Ramos (cell line): ENCODE measurements around the gene RAPGEF5.

Experiments used
- in situ Hi-C: fragments of 300-500 bp; cut with MboI; formaldehyde crosslinking; loops from one replicate; pipeline ENCODE4 v1.14.3; 2022; ENCODE audit warnings: low sequenced_read_pairs; ENCODE audit not compliant: unreplicated experiment

Gene RAPGEF5

DNA sequence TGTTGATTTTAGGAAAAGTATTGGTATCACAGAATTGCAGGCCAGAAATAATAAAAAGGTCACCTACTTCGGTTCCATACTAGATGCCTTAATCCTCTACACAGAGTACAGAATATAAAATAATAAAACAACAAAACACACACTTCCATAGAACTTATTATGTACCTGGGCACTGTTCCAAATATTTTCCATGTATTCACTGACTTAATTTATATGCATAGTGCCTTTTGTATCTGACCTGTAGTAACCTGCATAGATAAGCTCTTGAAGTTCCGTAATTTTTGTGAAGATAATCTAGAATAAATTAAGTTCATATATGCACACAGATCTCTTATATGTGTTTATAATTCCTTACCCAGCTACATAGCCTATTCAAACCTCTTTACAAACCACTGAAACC is 78.3 kb downstream of the RAPGEF5 start:
- in situ Hi-C loops: no loop called here

DNA sequence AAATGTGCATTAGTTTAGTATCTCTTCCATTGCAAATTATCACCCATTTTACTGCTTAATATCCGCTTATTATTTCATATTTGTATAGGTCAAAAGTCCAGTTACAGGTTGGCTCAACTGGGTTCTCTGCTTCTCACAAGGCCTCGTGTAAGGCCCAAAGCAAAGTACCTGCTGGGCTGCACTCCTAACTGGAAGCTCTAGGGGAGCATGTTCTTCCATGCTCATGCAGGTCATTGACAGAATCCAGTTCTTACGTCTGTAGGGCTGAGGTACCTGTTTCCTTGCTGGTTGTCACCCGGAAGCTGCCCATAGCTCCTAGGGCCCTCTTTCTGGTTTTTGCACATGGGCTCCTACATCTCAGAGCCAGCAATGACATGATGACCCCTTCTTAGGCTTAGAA is 79.6 kb downstream of the RAPGEF5 start:
- in situ Hi-C loops: no loop called here

DNA sequence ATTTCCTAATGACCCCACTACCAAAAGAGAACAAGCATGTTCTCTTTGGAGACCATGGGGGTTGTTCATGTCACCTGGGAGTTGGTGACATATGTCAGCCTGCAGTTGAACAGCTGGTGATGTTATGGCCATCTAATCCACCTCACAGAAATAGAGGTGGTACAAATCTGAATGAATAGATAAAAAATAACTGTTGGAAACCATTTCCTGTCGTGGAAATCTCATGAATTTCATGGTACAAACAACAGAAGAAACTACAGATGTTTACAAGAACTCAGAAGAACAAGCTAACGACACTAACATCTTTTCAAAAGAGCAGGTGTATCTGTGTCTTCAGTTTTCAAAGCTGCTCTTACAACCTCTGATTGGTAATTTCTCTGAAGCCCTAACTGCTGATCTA is 81.3 kb downstream of the RAPGEF5 start:
- in situ Hi-C loops: no loop called here

DNA sequence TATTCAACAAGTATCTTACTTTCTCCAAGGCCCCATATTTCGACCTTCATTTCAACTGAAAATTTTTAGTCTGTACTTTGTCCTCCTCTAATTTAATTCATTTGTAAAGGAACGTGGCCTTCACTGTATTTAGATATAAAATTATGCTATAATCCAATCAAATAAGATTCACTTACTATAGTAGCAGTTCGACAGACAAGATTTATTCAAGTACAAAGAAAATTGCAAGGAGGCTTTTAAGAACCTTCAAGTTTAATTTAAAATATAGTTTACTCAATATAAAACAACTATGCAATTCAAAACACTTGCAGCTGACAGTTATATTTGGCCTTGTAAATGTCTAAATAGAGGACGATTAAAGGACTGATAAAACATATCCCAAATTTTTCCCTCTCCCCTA is 85.6 kb downstream of the RAPGEF5 start:
- in situ Hi-C loops: no loop called here

DNA sequence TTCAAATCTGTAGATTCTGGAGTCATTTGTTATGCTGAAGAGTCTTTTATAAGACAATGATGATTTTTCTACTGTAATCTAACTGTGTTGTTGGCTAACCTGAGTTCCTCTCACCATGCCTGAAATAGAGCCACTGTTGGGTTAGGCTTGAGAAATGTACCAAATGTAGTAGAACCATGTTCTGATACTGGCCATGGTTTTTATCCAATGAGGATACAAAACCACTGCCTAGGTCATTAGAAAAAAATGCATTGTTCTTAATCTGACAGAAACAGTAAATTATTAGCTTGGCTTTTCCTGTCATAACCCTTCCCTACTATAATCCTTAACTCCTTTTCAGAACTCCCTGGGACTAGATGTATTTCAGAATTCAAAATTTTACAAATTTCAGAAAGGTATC is 86.6 kb downstream of the RAPGEF5 start:
- in situ Hi-C loops: no loop called here

DNA sequence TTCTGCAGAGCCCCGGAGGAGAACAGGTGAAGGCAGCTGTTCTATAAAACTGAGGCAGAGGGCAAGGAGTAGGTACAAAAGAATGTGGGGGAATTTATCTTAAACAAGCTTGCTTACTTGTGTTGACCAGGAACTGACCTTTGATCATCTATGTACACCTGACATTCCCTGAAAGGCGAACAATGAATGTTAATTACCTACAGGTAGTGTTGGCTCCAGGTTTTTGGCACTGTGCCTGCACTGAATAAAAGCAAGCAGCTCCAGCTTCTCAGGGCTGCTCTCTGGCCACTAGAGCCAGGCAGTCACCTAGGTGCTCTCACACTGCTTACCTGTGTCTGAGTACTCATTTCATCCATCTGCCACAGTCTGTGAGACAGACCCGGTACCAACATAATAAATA is 87.0 kb downstream of the RAPGEF5 start:
- in situ Hi-C loops: no loop called here

DNA sequence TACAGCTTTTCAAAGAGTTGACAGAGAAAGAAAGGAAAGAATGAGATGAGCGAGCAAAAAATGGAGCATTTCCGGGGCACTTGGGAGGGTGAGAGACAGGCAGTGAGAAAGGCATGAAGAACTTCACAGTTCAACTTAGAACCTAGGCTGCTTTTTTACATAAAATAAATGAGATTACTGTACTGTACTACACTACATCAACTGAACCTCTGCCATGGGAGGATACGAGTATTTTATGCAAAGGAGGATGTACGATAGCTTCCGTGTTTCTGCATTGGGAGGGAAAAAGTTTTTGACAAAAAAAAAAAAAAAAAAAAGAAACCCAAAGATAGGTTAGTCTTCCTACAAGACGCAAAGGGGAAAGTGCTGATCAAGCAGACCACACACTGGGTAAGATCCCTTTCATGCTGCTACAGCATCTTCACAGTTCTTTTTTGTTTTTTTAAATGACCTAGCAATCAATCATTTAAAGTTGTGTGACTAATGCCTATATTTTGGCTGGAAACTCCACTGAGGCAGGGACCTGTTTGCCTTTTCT is 88.0 kb downstream of the RAPGEF5 start:
- in situ Hi-C loops: no loop called here

DNA sequence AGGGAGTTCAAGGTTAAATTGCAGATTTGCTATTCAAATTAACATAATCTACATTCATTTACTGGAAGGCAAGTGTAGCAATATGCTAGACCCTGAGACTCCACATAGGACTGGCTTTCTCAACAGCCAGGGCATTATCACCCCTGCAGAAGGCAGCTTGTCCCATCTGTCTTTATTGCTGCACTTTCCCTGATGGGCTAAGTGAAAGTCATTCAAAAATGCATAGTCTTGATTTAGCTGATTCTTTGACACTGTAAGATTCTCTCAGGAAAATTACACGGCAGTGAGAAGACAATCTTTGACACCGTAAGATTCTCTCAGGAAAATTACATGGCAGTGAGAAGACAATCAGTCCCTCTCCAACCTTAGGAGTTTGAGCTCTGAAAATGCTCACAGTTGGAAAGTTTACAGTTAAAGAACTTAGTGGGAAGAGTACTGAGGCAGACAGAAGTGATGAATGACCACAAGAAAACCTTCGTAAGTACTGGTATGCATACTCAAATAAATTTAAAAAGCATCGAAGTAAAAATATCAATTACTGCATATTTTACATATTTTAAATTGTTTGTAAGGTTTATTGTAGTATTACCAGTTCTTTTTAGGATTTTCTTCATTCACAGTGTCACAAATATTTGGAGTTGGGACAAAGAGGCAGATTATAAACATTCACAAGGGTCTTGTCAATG is 88.9 kb downstream of the RAPGEF5 start:
- in situ Hi-C loops: no loop called here

DNA sequence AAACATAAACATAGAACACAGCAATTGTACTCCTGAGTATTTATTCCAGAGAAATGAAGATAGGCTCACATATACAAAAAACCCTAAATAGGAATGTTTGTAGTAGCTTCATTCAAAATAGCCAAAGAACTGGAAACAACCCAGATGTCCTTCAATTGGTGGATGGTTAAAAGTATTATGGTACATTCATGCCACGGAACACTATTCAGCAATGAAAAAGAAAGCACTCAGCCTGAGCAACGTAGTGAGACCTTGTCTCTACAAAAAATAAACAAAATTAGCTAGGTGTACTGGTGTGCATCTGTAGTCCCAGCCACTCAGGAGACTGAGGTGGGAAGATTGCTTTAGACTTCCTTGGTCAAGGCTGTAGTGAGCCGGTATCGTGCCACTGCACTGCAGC is 94.4 kb downstream of the RAPGEF5 start:
- in situ Hi-C loops: no loop called here

DNA sequence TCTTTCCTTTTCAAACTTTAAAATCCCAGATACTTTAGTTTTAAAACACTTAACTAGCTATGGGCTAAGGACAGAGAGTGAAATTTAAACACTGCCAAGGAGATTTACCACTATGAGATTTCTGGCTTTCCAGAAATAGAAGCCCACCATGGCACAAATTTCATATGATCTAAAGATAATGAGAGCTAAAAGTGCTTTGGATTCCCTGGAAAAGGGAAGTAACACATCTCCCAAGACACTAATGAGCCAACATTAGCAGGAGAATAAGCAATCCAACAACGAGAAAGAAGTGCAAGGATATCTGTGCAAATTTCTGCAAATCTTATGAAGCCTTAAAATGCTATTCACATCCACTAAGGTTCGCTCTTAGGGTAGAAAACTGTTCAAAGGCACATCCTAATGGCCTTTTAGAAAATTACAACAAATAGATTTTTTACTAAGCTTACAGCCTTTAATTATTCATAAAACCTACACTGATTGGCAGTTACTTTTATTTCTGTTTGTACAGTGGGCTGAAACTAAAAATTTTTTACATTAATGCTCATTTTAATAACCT is 100.3 kb downstream of the RAPGEF5 start:
- in situ Hi-C loops: no loop called here

DNA sequence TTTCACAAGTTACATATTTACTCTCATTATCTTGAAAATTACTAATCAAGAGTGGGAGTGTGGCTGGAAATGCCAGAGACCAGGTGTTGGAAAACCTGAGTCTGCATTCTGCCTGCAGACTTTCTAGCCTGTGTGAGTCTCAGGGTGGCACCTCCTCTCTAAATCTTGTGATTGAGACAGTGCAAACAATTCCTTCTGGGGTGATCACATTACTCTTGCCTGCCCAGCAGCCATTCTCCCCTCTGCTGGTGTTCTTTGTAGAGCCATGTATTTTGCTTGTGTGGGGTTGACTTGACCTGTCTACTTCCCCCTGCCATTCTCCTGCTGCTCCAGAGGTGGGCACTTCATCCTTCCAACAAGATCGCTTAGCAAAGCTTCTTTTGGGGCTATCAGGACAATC is 101.1 kb downstream of the RAPGEF5 start:
- in situ Hi-C loops: no loop called here

DNA sequence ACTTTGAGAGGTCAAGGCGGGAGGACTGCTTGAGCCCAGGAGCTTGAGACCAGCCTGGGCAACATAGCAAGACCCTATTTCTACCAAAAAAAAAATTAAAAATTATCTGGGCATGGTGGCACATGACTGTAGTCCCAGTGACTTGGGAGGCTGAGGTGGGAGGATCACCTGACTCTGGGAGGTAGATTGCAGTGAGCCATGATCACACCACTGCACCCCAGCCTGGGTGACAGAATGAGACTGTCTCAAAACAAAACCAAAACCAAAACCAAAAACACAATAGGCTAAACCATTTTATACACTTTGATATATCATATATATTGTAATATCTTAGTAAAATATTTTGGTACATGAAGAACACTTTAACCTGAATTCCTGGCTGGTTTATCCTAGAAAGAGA is 101.6 kb downstream of the RAPGEF5 start:
- in situ Hi-C loops: no loop called here

DNA sequence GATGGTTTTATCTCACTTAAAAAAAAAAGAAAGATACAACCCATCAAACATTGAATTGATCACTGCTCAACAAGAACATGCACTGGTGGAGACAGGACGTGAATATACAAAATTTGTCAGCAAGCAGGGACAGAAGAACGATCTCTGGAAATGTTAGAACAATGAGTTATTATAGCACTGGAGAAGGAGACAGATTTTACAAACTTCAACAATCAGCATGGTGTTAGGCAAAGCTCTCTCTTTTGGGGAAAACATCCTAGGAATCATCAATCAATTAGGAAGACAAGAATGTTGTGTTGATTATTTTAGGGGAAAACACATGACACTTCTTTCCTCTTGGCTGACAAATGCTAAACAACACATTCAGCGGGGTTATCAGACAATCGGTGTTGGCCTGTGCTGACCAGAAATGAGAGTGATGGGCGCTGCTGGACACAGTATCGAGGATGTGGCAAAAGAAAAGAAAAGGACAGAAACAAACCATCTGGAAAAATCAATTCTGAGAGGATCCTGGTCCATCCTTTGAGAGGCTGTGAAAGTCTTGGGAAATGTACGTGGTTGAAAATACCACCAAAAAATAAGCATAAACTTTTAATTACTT is 103.9 kb downstream of the RAPGEF5 start:
- in situ Hi-C loops: no loop called here

DNA sequence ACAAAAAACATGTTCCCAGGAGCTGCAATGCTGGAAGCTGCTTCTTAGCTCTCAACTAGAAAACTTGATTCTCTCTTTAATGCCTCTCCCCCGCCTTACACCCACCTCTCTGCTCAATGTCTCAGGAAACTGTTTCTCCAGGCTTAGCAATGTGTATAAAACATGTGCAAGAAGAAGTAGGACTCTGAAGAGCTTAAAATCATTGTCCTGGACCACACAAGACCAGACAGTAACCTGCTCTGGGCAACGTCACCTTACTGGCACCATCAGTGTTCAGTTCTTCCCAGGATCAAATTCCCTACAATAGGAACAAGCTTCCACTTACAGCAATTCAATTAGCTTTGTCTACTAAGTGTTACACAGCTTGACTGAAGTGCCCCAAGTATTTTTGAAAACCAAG is 104.9 kb downstream of the RAPGEF5 start:
- in situ Hi-C loops: no loop called here

DNA sequence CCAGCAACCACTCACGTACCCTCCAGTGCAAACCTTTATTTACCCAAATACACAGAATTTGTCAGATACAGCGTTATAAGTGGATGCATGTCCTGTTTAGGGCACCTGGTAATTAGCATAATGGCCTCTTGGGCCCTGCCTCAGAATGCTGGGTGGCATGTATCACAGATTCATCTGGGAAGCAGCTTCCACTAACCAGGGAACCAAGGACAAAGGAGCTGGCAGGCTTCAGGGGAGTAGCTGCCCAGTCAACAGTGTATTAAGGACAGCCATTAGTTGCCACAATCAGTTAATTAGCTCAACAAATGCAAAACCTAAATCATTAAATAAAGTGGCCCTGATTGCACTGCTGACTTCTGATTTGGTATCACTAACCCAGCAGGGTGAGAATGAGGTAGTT is 105.7 kb downstream of the RAPGEF5 start:
- in situ Hi-C loops: no loop called here

DNA sequence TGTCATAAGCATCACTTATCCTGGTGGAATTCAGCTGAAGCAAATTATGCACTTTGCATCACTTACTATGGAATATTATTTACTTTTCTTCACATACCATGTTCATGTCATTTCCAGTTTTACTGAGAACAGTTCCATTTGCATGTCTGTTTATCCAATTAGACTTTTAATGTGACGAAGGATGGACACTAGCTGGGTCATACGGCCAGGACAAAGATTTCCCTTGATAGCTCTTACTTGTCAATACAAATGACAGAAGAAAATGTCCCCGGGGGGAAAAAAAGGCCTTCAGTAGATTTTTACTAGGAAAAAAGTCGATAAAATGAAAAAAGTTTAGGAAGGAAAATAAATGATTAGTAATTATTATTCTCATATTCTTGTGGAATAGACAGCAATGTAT is 106.6 kb downstream of the RAPGEF5 start:
- in situ Hi-C loops: no loop called here

DNA sequence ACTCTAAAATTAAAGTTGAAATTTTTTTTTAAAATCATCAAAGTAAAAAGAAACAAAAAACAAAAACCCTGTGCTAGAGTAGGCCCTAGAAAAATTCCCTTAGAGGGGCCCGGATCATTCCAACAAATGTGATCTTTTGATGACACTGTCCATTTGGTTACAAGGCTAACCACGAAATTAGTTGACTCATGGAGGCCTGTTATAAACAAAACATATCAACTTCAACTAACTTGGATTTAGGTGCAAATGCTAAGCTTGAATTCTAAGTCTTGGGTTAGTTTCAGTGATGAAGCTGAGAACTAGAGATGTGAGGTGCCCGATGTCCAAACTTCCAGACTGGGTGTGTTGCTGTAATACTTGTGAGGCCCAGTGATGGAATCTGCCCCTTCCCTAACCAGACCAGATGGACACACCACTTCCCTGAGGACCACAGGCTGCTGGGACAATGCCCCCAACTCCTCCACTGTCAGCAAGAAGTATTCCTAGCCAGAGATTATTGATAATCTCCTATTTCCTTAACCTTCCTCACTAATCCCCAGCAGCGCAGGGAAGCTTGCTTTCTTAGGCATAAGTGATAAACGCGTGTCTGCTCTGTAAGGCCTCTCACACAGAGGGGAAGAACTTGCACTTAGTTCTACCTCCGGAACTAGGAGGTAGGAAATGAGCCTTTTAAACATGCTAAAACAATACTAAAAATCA is 108.7 kb downstream of the RAPGEF5 start:
- in situ Hi-C loops: no loop called here

DNA sequence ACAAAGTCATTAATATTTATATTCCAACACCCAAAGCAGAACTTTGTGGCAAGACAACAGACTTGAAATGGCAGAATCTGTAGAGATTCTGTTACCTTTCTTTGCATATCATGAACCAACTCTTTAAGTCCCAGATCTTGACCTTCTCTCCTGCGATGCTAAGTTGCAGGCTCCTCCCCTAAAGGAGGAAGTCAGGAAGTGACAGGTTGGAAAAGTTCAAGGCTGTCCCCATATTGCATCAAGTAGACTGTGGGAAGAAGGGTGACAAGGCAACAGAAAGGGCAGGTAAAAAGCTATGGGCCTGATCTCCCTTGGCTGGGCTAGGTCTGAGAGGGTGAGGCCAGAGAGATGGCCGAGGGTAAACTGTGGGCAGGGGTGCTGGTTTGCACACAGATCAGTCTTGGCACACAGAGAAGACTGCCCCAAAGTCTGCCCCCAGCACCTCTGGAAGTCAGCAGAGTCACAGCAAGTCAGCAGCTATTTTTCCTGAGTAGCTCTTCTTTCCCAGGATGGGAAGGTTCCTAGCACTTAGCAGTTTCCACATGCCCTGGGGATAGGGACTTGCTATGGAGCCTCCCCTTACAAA is 115.1 kb downstream of the RAPGEF5 start:
- in situ Hi-C loops: no loop called here

DNA sequence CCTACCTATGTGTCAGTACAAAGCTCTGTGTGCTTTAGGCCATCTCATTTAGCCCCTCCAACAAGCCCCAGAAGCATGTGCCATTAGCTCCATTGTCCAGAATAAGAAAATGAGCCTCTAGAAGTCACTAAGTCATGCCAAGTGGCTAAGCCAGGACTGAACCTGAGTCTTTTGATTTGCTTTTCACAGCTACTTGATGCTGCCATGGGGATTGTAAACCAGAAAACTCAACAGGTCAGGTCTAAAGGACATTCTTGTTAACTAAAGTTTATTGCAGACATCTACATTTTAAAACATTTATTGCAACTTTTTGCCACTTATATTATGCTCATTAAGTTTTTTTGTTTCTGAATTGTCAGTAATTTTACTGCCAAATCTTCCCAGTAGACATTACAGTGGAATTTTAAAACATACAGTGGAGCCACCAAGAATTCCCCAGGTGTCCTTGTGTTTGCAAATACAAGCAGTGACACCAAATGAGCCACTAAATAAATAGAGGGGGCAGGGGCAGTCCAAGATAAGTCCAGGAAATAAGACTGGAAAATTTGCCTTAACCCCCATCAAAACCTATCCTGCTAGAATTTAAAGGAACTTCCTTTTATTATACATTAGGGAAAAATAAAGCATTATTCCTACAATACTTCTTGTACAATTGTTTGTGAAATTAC is 115.9 kb downstream of the RAPGEF5 start:
- in situ Hi-C loops: no loop called here
